Measurements from ENCODE around the gene UFSP2. TPM values are rescaled to one million over a fixed set of nuclear protein-coding genes. Genes with fewer than 3 reads are reported as not detected.

UFSP2 gene
- total RNA-seq, 1 donor from 2014 or later = 27.5 TPM

DNA sequence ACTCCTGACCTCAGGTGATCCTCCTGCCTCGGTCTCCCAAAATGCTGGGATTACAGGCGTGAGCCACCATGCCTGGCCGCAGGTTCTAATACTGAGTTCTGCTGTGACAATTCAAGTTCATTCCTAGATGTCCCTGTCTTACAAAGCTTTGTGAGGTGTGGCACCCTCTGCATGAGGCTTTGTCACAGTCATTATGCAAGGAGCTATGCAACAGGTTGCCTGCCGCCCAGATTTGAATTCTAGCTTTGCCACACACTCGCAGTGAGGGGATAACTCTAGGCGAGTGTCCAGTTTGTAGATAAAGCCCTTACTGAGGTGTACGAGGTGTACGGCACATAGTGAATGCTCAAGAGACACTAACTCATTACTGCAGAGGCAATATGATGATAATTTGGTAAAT lies 42.2 kb upstream of the UFSP2 start:
- H3K36me3 ChIP-seq (ENCODE audit: insufficient read depth, low read length) = no peaks in the 10 kb centered on the region
- TF ChIP-seq EZH2 (IDR thresholded peaks at IDR 0.05; ENCODE audit: insufficient read depth, low read length) = no peak
- TF ChIP-seq, protein P1, sequence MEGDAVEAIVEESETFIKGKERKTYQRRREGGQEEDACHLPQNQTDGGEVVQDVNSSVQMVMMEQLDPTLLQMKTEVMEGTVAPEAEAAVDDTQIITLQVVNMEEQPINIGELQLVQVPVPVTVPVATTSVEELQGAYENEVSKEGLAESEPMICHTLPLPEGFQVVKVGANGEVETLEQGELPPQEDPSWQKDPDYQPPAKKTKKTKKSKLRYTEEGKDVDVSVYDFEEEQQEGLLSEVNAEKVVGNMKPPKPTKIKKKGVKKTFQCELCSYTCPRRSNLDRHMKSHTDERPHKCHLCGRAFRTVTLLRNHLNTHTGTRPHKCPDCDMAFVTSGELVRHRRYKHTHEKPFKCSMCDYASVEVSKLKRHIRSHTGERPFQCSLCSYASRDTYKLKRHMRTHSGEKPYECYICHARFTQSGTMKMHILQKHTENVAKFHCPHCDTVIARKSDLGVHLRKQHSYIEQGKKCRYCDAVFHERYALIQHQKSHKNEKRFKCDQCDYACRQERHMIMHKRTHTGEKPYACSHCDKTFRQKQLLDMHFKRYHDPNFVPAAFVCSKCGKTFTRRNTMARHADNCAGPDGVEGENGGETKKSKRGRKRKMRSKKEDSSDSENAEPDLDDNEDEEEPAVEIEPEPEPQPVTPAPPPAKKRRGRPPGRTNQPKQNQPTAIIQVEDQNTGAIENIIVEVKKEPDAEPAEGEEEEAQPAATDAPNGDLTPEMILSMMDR (IDR thresholded peaks at IDR 0.05; ENCODE audit: insufficient read depth, low read depth, low read length) = no peak
- H3K4me2 ChIP-seq (ENCODE audit: low read length) = no peak overlapping the region
- H3K79me2 ChIP-seq (ENCODE audit: insufficient read depth, low read length) = no peaks in the 10 kb centered on the region
- no peak overlapping the region for H3K27ac Mint-ChIP-seq (ENCODE audit: unreplicated experiment)
- peaks cover 10% of the 10 kb centered on the region for H3K27me3 Mint-ChIP-seq (ENCODE audit: low read depth, unreplicated experiment)
- DNase-seq (ENCODE audit: low read depth) (no peak), FAIRE-seq (no peak)
- no peaks in the 10 kb centered on the region for H3K36me3 Mint-ChIP-seq (ENCODE audit: low read depth, unreplicated experiment)
- H3K9ac ChIP-seq (ENCODE audit: low read length) = no peak overlapping the region
- H3K27me3 ChIP-seq (ENCODE audit: insufficient read depth, low read length) = peaks cover 3% of the 10 kb centered on the region
- H3K27ac ChIP-seq (ENCODE audit: low read depth, low read length) = no peak overlapping the region
- no peaks in the 10 kb centered on the region for H3K4me1 Mint-ChIP-seq (ENCODE audit: low read depth, unreplicated experiment)
- H3K4me1 ChIP-seq (ENCODE audit: insufficient read depth, low read length) = no peaks in the 10 kb centered on the region
- H3K9me3 Mint-ChIP-seq (ENCODE audit: unreplicated experiment) = peaks cover 3% of the 10 kb centered on the region
- H3K4me3 ChIP-seq (ENCODE audit: insufficient read depth, low read depth, low read length) = no peak overlapping the region
- no peaks in the 10 kb centered on the region for H4K20me1 ChIP-seq (ENCODE audit: insufficient read depth, low read length)
- H2AFZ ChIP-seq (ENCODE audit: low read depth, low read length) = no peak overlapping the region
- no peak overlapping the region for H3K4me3 Mint-ChIP-seq (ENCODE audit: unreplicated experiment)
- no peaks in the 10 kb centered on the region for H3K9me3 ChIP-seq (ENCODE audit: insufficient read depth, low read depth, low read length)

DNA sequence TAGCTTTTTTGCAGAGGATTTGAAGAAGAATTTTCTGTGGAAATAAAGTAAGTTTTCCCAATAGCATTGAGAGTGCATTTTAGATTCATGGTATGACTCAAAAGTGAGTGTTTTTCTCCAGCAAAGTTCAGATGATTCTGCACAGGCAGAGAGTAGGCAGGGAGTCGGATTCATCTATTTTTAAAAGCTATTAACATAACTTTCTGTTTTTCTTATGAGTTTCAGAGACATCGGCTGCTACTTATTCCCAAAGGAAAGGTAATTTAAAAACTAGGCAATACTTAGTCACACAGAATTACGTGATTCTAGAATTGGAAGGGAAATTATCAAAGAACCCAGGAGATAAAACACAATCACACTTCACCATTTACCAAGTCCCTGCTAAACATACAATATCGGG lies 41.3 kb upstream of the UFSP2 start:
- no peaks in the 10 kb centered on the region for H3K4me1 ChIP-seq (ENCODE audit: insufficient read depth, low read length)
- TF ChIP-seq EZH2 (IDR thresholded peaks at IDR 0.05; ENCODE audit: insufficient read depth, low read length) = no peak
- TF ChIP-seq, protein P1 (IDR thresholded peaks at IDR 0.05; ENCODE audit: insufficient read depth, low read depth, low read length) = no peak
- Mint-ChIP-seq H3K4me3 (ENCODE audit: unreplicated experiment) (no peak overlapping the region), H3K27ac (ENCODE audit: unreplicated experiment) (no peak overlapping the region), H3K9me3 (ENCODE audit: unreplicated experiment) (peaks cover 3% of the 10 kb centered on the region), H3K27me3 (ENCODE audit: low read depth, unreplicated experiment) (peaks cover 10% of the 10 kb centered on the region), H3K36me3 (ENCODE audit: low read depth, unreplicated experiment) (no peaks in the 10 kb centered on the region), H3K4me1 (ENCODE audit: low read depth, unreplicated experiment) (no peaks in the 10 kb centered on the region)
- no peaks in the 10 kb centered on the region for H3K36me3 ChIP-seq (ENCODE audit: insufficient read depth, low read length)
- no peak overlapping the region for H3K4me3 ChIP-seq (ENCODE audit: insufficient read depth, low read depth, low read length)
- no peak overlapping the region for H3K27ac ChIP-seq (ENCODE audit: low read depth, low read length)
- no peak overlapping the region for H2AFZ ChIP-seq (ENCODE audit: low read depth, low read length)
- FAIRE-seq (no peak), DNase-seq (ENCODE audit: low read depth) (no peak)
- no peaks in the 10 kb centered on the region for H4K20me1 ChIP-seq (ENCODE audit: insufficient read depth, low read length)
- no peaks in the 10 kb centered on the region for H3K9me3 ChIP-seq (ENCODE audit: insufficient read depth, low read depth, low read length)
- peaks cover 3% of the 10 kb centered on the region for H3K27me3 ChIP-seq (ENCODE audit: insufficient read depth, low read length)
- peak overlapping the region; percentile 70 for H3K4me2 ChIP-seq (ENCODE audit: low read length)
- no peaks in the 10 kb centered on the region for H3K79me2 ChIP-seq (ENCODE audit: insufficient read depth, low read length)
- H3K9ac ChIP-seq (ENCODE audit: low read length) = no peak overlapping the region

DNA sequence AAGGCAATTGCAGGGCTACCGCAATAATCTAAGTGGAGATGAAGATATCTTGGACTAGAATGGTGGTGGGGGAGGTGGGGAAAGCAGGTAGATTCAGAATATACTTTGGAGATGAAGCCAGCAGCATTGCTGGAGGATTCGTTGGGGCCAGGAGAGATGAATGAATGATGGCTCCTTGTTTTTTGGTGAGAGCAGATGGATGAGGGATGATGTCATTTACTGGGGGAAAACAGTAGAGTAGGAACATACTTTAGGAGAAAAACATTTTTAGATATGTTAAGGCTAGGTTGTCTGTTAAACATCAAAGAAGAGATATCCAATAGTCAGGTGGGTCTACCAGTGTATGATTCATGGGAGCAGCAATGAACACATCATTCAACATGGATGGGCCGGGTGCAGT lies 39.9 kb upstream of the UFSP2 start:
- Mint-ChIP-seq H3K27me3 (ENCODE audit: low read depth, unreplicated experiment) (peaks cover 10% of the 10 kb centered on the region), H3K4me1 (ENCODE audit: low read depth, unreplicated experiment) (no peaks in the 10 kb centered on the region), H3K4me3 (ENCODE audit: unreplicated experiment) (no peak overlapping the region), H3K36me3 (ENCODE audit: low read depth, unreplicated experiment) (no peaks in the 10 kb centered on the region), H3K27ac (ENCODE audit: unreplicated experiment) (no peak overlapping the region), H3K9me3 (ENCODE audit: unreplicated experiment) (peaks cover 3% of the 10 kb centered on the region)
- peaks cover 3% of the 10 kb centered on the region for H3K27me3 ChIP-seq (ENCODE audit: insufficient read depth, low read length)
- H3K9me3 ChIP-seq (ENCODE audit: insufficient read depth, low read depth, low read length) = no peaks in the 10 kb centered on the region
- no peaks in the 10 kb centered on the region for H3K4me1 ChIP-seq (ENCODE audit: insufficient read depth, low read length)
- H3K79me2 ChIP-seq (ENCODE audit: insufficient read depth, low read length) = no peaks in the 10 kb centered on the region
- no peaks in the 10 kb centered on the region for H3K36me3 ChIP-seq (ENCODE audit: insufficient read depth, low read length)
- H3K4me2 ChIP-seq (ENCODE audit: low read length) = no peak overlapping the region
- no peak overlapping the region for H2AFZ ChIP-seq (ENCODE audit: low read depth, low read length)
- H3K9ac ChIP-seq (ENCODE audit: low read length) = no peak overlapping the region
- FAIRE-seq = no peak
- H3K4me3 ChIP-seq (ENCODE audit: insufficient read depth, low read depth, low read length) = no peak overlapping the region
- no peak for TF ChIP-seq EZH2 (IDR thresholded peaks at IDR 0.05; ENCODE audit: insufficient read depth, low read length)
- TF ChIP-seq, protein P1 (IDR thresholded peaks at IDR 0.05; ENCODE audit: insufficient read depth, low read depth, low read length) = no peak
- DNase-seq (ENCODE audit: low read depth) = no peak
- no peak overlapping the region for H3K27ac ChIP-seq (ENCODE audit: low read depth, low read length)
- H4K20me1 ChIP-seq (ENCODE audit: insufficient read depth, low read length) = no peaks in the 10 kb centered on the region
